ENCODE results near the gene TNFSF4. TPM values are rescaled to one million over a fixed set of nuclear protein-coding genes. Genes with fewer than 3 reads are reported as not detected.

Gene TNFSF4
- total RNA-seq, 4 donors from 2014 or later: 1.1 to 2.5 (median 1.5) TPM; not detected in 1

DNA sequence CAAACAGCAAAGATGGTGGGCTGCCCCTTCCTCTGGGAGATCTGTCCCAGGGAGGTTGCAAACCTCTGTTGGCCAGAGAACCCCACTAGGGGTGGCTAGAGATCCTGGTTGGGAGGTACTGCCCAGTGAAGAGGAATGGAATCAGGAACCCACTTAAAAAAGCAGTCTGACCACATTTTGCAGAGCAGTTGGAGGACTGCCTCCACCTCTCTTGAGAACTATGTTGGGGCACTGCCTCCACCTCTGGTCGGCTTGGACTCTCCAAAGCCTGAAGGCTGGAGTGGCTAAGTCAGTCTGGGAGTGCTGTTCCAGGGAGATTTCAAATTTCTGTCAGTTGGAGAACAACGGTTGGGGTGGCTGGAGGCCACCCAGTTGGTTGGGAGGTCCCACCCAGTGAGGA is 58.6 kb downstream of the TNFSF4 start:
- DNase-seq: no peak
- Histone ChIP-seq H3K4me1 (no peaks in the 10 kb centered on the region), H3K27me3 (no peaks in the 10 kb centered on the region), H3K4me3 (no peak overlapping the region), H3K27ac (no peak overlapping the region), H3K36me3 (no peaks in the 10 kb centered on the region), H3K9me3 (peaks cover 0 to 3% of the 10 kb centered on the region in 2 donors)
- no peak for TF ChIP-seq POLR2A (IDR thresholded peaks at IDR 0.05)
- TF ChIP-seq CTCF (IDR thresholded peaks at IDR 0.05): no peak
- intact Hi-C loops (cut with DNase I; ENCODE audit: low total_unique reads): no loop called here

DNA sequence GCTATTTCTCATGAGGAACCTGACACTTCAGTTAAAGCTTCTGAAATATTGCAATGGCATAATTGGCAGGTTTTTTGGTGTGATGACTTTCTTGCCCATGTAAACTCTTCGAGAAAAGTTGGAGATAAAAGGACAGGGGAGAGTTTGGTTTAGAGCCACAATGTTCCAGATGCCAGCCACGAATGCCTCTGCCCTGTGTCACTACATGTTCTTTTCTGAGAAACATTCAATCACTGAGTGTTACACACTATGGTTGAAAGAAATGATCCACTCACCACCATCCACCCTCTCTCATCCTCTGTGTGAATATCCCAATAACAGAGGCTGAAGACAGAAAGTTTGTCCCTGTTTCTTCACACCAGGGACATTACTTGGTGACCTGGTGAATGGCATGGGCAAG is 66.4 kb downstream of the TNFSF4 start:
- Histone ChIP-seq H3K9me3 (no peaks in the 10 kb centered on the region), H3K27ac (no peak overlapping the region), H3K4me1 (no peaks in the 10 kb centered on the region), H3K36me3 (no peaks in the 10 kb centered on the region), H3K27me3 (no peaks in the 10 kb centered on the region), H3K4me3 (no peak overlapping the region)
- TF ChIP-seq POLR2A (IDR thresholded peaks at IDR 0.05): no peak
- no peak for TF ChIP-seq CTCF (IDR thresholded peaks at IDR 0.05)
- no peak for DNase-seq
- intact Hi-C loops (cut with DNase I; ENCODE audit: low total_unique reads): no loop called here

GRCh38 chr1:173139706-173140105 is 67.4 kb downstream of the TNFSF4 start:
- Histone ChIP-seq H3K36me3 (no peaks in the 10 kb centered on the region), H3K9me3 (no peaks in the 10 kb centered on the region), H3K27me3 (no peaks in the 10 kb centered on the region), H3K27ac (no peak overlapping the region), H3K4me3 (no peak overlapping the region), H3K4me1 (no peaks in the 10 kb centered on the region)
- no peak for DNase-seq
- TF ChIP-seq POLR2A (IDR thresholded peaks at IDR 0.05) (no peak), CTCF (IDR thresholded peaks at IDR 0.05) (no peak)
- intact Hi-C loops (cut with DNase I; ENCODE audit: low total_unique reads): no loop called here

DNA sequence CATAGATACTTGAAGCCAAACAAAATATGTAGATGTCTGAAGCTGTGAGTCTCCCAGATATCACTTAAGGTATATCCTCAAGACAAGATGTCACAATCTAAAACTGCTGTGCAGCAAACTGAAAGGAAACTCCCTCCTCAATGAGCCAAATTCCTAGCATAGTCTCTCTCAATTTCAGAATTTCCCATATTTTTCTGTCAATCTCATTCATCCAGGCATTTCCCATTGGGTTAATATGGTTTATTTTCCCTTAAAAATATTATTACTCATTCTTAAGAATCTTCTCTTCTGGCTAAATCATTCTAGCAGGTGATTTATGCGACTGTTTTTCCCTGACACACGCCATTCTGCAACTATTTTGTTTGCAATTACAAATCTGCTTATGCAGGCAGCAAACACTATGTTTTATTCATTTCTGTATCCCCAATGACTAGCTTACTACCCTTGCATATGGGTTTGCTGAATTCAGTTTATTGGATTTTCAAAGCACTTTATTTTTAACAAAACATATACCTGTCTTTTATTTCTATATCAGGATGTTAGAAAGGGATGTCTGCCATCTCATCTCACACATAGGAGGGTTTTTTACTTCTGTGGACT is 69.9 kb downstream of the TNFSF4 start:
- H3K4me3 ChIP-seq: no peak overlapping the region
- TF ChIP-seq POLR2A (IDR thresholded peaks at IDR 0.05) (no peak), CTCF (IDR thresholded peaks at IDR 0.05) (no peak)
- H3K4me1 ChIP-seq: no peaks in the 10 kb centered on the region
- intact Hi-C loops (cut with DNase I; ENCODE audit: low total_unique reads): no loop called here
- H3K36me3 ChIP-seq: no peaks in the 10 kb centered on the region
- no peak overlapping the region for H3K27ac ChIP-seq
- H3K9me3 ChIP-seq: no peaks in the 10 kb centered on the region
- H3K27me3 ChIP-seq: no peaks in the 10 kb centered on the region
- DNase-seq: no peak

DNA sequence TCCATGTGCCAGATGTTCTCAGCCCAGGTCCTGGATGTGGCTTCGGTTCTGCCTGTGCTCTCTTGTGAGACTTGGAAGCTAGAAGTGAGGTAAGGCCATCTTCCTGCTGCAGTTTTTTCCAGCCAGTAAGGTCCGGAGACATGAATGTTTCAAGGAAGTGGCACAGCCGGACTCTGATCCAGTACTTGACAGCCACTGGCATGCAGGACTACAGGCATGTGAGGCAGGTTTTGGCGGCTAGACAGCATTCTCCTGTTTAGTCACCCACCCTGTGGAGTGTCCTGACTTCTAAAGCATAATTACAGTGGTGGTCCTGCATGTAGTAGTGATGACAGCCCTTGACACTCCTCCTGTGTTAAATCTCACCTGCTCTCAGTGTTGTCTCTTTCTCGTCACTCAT is 72.3 kb downstream of the TNFSF4 start:
- H3K9me3 ChIP-seq: no peaks in the 10 kb centered on the region
- no peaks in the 10 kb centered on the region for H3K36me3 ChIP-seq
- H3K4me3 ChIP-seq: no peak overlapping the region
- no peak overlapping the region for H3K27ac ChIP-seq
- TF ChIP-seq CTCF (IDR thresholded peaks at IDR 0.05) (no peak), POLR2A (IDR thresholded peaks at IDR 0.05) (no peak)
- no peak for DNase-seq
- H3K27me3 ChIP-seq: no peaks in the 10 kb centered on the region
- intact Hi-C loops (cut with DNase I; ENCODE audit: low total_unique reads): no loop called here
- no peaks in the 10 kb centered on the region for H3K4me1 ChIP-seq
